Mesodermal cell (in vitro differentiated cells): ENCODE measurements around the gene TSPAN5.

Experiments used
- H3K27ac ChIP-seq: 2 replicates; pipeline ENCODE4 v1.7.0; 2013; ENCODE audit warnings: mild to moderate bottlenecking, low read depth, low read length, moderate library complexity; ENCODE audit not compliant: severe bottlenecking
- H3K36me3 ChIP-seq: 2 replicates; pipeline ENCODE4 v1.7.1; 2013; ENCODE audit warnings: mild to moderate bottlenecking, low read length, moderate library complexity; ENCODE audit not compliant: control insufficient read depth, insufficient read depth
- H3K4me1 ChIP-seq: one replicate; pipeline ENCODE4 v1.7.1; 2013; ENCODE audit warnings: mild to moderate bottlenecking, low read length; ENCODE audit not compliant: insufficient read depth, control insufficient read depth, poor library complexity, severe bottlenecking
- H3K4me3 ChIP-seq: 2 replicates; pipeline ENCODE4 v1.7.0; 2013; ENCODE audit warnings: low read length, control low read depth, mild to moderate bottlenecking; ENCODE audit not compliant: insufficient read depth, poor library complexity, severe bottlenecking; ENCODE audit errors: extremely low read depth
- H3K9me3 ChIP-seq: 2 replicates; pipeline ENCODE4 v1.7.1; 2013; ENCODE audit warnings: mild to moderate bottlenecking, low read length, moderate library complexity; ENCODE audit not compliant: control insufficient read depth
- WGBS, 2 experiments: methylation state at CpG; one replicate each; pipeline ENCODE4 v1.1.5; 2013; ENCODE audit warnings: missing lambda C conversion rate in 2 of 2; ENCODE audit not compliant: insufficient coverage in 2 of 2; 5-methylcytosine and 5-hydroxymethylcytosine counted together

Gene TSPAN5

DNA sequence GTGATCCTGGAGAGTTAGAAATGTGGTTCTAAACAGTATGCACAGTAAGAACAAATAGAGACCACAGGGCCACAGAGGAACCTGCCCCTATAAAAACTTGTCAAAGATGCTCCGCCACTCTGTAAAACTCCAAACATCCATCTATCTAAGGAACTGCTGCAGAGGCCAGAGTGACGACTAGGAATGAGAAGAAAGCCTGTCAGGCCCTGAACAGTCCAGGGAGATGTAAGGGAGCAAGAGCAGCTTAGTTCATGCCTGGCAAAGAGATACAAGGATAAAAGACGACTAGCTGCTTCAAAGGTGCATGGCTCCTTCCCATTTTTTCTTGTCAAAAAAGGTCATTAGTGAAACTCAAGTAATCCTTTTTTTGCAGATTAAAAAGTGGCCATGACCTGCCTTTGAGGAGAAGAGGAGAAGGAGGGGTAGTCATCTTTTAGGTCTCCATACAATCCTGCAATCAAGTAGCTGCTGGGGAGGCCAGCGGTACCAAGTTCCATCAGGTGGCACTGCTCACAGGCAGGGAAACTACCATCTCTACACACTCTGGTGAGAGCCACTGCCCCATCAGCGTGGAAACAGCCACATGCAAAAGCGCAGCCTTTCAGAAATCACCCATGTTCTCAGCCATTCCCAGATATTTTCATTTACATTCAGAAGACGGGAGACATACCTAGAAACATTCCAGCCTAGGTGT is 162.1 kb downstream of the TSPAN5 start:
- Histone ChIP-seq H3K36me3 (peaks cover 18% of the 10 kb centered on the region), H3K9me3 (no peaks in the 10 kb centered on the region), H3K4me3 (no peak overlapping the region), H3K4me1 (peaks cover 12% of the 10 kb centered on the region), H3K27ac (peak overlapping the region; percentile 33)
- WGBS, 2 experiments: 82 to 96% methylated on average over 4 to 5 of the region's 7 CpGs

DNA sequence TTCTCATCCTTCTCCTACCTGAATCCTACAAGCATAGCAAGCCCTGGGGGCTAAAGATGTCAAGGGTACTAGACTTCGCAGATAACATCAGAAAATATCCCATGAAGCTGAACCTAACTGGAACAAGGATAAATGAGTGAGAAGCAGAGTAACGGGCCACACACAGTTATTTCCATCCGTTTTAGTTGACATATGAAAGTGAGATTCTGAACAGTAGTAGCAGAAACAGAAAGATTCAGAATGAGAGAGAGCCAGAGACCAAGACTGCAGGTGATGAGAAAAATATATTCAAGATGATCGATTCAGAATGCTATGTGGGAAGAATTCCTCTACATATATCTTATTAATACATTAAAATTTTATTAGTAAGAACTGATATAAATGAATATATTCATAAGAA is 165.1 kb downstream of the TSPAN5 start:
- peaks cover 26% of the 10 kb centered on the region for H3K36me3 ChIP-seq
- no peaks in the 10 kb centered on the region for H3K9me3 ChIP-seq
- H3K4me1 ChIP-seq: peaks cover 12% of the 10 kb centered on the region
- no peak overlapping the region for H3K27ac ChIP-seq
- WGBS, 2 experiments: 100% methylated on average over 1 to 2 of the region's 4 CpGs
- no peak overlapping the region for H3K4me3 ChIP-seq

DNA sequence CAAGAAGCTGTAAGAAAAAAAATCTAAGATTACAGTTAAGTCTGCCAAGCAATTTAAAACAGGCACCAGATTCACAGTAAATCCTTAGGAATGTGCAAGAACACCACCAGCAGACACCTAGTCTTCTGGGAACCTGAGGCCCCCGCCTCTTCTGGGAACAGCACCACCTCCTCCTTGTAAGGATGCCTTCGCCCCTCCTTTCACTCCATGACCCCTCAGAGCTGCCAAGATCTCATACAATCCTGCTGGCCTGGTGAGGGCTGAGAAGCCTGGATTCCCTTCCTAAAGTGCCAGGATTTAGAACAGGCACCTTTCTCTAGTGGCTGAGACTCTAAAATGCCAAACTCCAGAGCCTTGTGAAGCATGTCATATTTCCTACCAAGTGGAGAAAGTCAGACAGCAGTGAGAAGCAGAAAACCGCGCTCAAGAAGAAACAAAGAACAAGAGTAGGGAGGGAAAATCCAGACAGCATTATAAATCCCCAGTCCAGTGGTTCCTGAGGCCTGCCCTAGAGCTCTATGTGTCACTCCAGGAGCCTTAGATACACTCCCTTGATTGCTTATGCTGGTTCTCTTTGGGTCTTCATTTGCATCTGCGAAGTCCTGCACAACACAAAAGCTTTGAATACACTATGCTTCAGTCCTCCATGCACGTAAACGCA is 166.4 kb downstream of the TSPAN5 start:
- H3K9me3 ChIP-seq: no peaks in the 10 kb centered on the region
- H3K4me1 ChIP-seq: peaks cover 12% of the 10 kb centered on the region
- peak overlapping the region; percentile 76 for H3K27ac ChIP-seq
- no peak overlapping the region for H3K4me3 ChIP-seq
- WGBS, 2 experiments: 86 to 90% methylated on average over 1 to 4 of the region's 7 CpGs
- H3K36me3 ChIP-seq: peaks cover 22% of the 10 kb centered on the region

DNA sequence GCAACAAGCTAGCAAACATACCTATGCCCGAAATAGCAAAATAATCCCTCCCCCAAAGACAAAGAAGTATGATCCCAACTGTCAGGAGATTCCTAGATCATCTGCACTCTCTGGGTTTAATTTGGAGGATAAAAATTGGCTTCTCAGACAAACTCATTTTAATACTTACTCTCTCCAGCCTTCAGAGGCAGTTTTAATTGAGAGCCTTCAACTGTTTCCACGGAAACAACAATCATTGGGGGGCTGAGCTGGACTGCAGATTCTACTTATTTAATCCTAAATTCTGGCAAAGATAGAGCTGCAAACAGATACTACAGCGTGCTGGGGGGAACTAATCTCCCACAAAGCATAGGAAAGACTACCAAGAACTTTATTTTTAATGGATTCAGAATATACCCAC is 168.2 kb downstream of the TSPAN5 start:
- no peaks in the 10 kb centered on the region for H3K9me3 ChIP-seq
- 84 to 100% methylated on average over 2 of the region's 3 CpGs for WGBS, 2 experiments
- peaks cover 12% of the 10 kb centered on the region for H3K4me1 ChIP-seq
- H3K4me3 ChIP-seq: no peak overlapping the region
- peaks cover 26% of the 10 kb centered on the region for H3K36me3 ChIP-seq
- no peak overlapping the region for H3K27ac ChIP-seq

DNA sequence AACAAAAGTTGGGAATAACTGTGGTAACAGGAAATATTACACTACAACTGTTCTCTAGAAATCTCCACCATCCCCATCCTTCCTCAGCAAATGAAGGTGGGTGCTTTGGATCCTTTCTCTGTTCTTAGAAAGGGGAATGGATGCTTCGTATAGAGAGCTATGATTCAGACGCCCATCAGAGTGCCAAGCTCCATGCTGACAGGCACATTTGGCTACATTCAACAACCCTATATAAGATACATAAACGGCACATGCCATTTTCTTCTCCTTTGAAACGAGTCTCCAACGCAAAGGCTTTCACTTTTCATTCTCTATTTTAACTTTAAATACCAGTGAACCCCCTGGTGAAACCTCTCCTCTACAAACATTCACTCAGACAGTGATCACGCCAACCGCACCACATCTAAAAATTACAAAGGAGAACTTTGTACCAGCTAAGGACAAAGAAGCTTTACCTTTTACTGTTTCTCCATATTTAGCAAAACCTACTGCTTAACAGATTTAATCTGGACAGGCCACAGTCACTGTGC is 172.5 kb downstream of the TSPAN5 start:
- WGBS, 2 experiments: 76 to 95% methylated on average over 5 to 6 of the region's 7 CpGs
- peaks cover 5% of the 10 kb centered on the region for H3K4me1 ChIP-seq
- no peak overlapping the region for H3K4me3 ChIP-seq

DNA sequence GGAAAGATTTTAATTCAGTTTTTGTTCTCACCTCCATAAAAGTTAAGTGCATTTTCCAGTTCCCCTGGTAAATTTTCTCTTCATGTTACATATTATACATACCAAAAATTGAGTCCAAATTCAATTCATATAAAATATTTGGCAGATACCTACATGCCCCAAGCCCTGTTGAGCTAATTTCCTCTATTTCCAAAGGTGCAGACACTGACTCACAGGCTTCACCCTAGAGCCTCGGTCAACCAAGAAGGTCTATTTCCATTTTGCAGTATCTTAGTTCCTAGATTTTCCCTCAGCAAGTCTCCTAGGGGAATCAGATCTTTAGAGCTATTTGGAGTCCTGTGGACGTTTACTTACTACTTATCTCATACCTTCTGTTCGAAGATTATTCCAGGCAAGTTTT is 174.4 kb downstream of the TSPAN5 start:
- Histone ChIP-seq H3K27ac (no peak overlapping the region), H3K9me3 (peaks cover 2% of the 10 kb centered on the region), H3K36me3 (peaks cover 36% of the 10 kb centered on the region), H3K4me1 (peaks cover 5% of the 10 kb centered on the region), H3K4me3 (no peak overlapping the region)
- 86% methylated on average over 1 of the region's 3 CpGs; no CpG with 5 or more reads in 1 of the 2 experiments for WGBS, 2 experiments

More for the DNA sequence above, 172.5 kb downstream of the TSPAN5 start:
- Histone ChIP-seq H3K36me3 (peaks cover 35% of the 10 kb centered on the region), H3K9me3 (no peaks in the 10 kb centered on the region), H3K27ac (no peak overlapping the region)

DNA sequence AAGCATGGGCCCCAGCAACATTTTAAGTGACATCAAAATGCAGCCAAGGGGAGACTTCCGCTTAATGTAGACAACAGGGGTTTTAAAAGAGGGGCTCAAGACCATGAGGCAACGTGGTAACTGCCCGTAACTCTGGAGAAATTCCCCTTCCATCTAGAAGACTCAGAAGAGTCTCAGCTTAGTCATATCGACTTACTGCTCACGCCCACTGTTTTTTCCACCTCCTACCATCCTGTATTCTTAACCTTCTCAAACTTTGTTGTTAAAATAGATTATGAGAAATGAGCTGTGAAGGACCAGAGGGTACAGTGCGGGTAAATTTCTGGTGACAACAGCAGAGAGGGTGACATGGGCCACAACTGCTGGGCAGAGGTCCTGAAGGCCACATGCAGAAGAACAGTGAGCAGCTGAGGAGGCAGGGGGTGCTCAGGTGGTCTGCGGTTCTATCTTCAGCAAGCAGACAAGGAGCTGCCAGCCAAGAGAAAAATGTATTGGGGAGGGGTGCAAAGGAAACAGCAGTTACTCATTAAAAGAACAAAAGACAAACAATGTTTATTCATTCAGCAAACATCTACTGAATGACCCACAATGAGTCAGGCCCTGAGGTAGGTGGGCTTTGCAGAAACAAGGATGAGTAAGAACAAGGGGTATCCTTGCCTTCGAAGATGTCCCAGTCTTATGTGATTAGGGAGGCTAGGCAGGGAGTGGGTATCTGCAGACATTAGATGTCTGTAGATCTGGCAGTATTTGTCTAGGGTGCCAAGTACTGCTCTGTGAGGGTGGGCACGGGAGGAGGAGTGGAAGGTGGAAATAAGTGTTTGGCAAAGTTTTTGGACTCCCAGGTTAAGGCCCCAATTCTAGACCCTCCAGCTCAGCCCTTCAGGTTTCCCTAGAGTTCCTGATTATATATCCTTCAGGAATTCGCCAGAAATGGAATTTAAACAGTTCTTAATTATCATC is 175.3 kb downstream of the TSPAN5 start:
- Histone ChIP-seq H3K4me1 (peaks cover 5% of the 10 kb centered on the region), H3K27ac (no peak overlapping the region), H3K4me3 (no peak overlapping the region), H3K9me3 (peaks cover 2% of the 10 kb centered on the region), H3K36me3 (peaks cover 39% of the 10 kb centered on the region)
- 85 to 92% methylated on average over 6 of the region's 10 CpGs for WGBS, 2 experiments

DNA sequence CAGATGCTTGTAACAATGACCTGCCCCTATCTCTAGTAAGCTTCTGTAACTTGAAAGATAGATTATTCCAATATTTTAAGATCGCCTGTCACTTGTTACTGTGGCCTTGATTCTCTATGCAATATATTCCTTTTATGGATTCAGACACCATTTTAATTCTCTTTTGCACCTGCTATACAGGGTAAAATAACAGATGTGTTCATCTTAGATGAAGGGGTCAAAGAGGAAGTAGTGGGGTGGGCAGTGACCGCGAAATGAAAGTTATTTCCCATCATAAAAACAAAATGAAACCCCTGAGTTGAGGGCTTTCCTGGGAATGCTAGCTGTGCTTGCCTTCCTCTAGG is 175.9 kb downstream of the TSPAN5 start:
- H3K4me3 ChIP-seq: no peak overlapping the region
- WGBS, 2 experiments: 83% methylated on average over 1 of the region's 3 CpGs; no CpG with 5 or more reads in 1 of the 2 experiments
- peaks cover 2% of the 10 kb centered on the region for H3K9me3 ChIP-seq
- no peak overlapping the region for H3K27ac ChIP-seq
- H3K4me1 ChIP-seq: peaks cover 5% of the 10 kb centered on the region
- H3K36me3 ChIP-seq: peaks cover 45% of the 10 kb centered on the region

DNA sequence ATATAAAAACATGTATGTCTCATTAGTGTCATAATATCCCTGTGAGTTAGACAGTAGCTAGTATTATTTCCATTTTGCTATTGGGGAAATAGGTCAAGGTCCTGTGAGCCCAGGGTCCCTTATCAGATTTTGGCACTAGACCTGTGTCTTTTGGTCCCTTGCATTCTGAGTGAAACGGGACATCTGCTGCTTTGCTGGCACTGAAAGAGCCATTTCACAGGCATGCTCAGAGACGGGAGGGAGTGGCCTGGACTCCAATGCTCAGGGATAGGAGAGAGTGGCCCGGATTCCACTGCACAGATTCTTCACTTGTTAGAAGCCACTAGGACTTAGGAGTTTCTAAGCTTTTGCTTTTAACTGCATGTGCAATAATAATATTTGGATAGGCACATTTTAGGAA is 177.2 kb downstream of the TSPAN5 start:
- Histone ChIP-seq H3K27ac (no peak overlapping the region), H3K4me3 (no peak overlapping the region), H3K9me3 (peaks cover 2% of the 10 kb centered on the region), H3K36me3 (peaks cover 53% of the 10 kb centered on the region), H3K4me1 (peaks cover 5% of the 10 kb centered on the region)
- WGBS, 2 experiments: 87 to 93% methylated on average over 3 of the region's 3 CpGs

DNA sequence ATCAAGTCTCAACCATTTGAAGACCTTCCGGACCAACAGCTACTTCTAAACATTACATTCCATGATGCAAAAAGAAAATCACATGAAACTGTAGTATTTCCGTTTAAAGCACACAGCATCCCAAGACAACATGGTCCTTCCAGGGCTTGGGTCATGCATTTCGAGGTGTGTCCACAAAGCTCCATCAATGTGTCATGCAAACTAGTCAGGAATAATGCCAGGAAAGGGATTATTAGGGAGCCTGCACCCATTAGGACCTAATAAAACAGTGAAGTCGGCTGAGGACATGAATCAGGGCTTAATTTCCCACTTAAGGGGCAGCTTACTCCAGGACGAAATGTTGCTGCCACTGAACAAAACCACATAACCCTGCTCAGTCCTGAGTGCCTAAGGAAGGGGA is 177.9 kb downstream of the TSPAN5 start:
- H3K4me3 ChIP-seq: no peak overlapping the region

More for the DNA sequence above, 177.9 kb downstream of the TSPAN5 start:
- H3K4me1 ChIP-seq: peaks cover 5% of the 10 kb centered on the region
- H3K36me3 ChIP-seq: peaks cover 55% of the 10 kb centered on the region
- 87 to 90% methylated on average over 4 to 5 of the region's 5 CpGs for WGBS, 2 experiments
- peaks cover 2% of the 10 kb centered on the region for H3K9me3 ChIP-seq
- H3K27ac ChIP-seq: no peak overlapping the region
